Stimulated activated CD4-positive, alpha-beta T cell treated with anti-CD3 and anti-CD28 coated beads, TNF-alpha, amount 100 ng/mL, for 1 hour (primary cell): ENCODE data around the gene NT5DC4.

Experiments used
- DNase-seq, 3 donors: peaks; one replicate each; pipeline ENCODE4 v3.0.0-alpha.2; 2020; ENCODE audit warnings: low read depth in 3 of 3, low spot score in 1 of 3

The NT5DC4 gene

GRCh38 chr2:112720785-112721184 lies at the start of gene NT5DC4:
NT5DC4 (plus strand) TSS chr2:112721020; CDS start chr2:112721080, 60 bp downstream.
- no peak for DNase-seq

- DNase-seq = no peak
Measured at GRCh38 chr2:112671801-112672200, 49.0 kb upstream of the NT5DC4 start.

GRCh38 chr2:112673008-112673407 lies 47.8 kb upstream of the NT5DC4 start:
- DNase-seq = no peak

- no peak for DNase-seq
Measured at GRCh38 chr2:112674229-112674628, 46.6 kb upstream of the NT5DC4 start.

- no peak for DNase-seq
Measured at GRCh38 chr2:112679484-112679883, 41.3 kb upstream of the NT5DC4 start.

GRCh38 chr2:112680666-112681101 lies 40.1 kb upstream of the NT5DC4 start:
- no peak for DNase-seq

GRCh38 chr2:112682101-112682500 lies 38.7 kb upstream of the NT5DC4 start:
- no peak for DNase-seq

- no peak for DNase-seq
Measured at GRCh38 chr2:112683550-112684414, 37.0 kb upstream of the NT5DC4 start.

- DNase-seq = no peak
Measured at GRCh38 chr2:112684415-112684775, 36.4 kb upstream of the NT5DC4 start.

- DNase-seq = no peak
Measured at GRCh38 chr2:112685271-112685884, 35.4 kb upstream of the NT5DC4 start.

- DNase-seq = no peak
Measured at GRCh38 chr2:112686348-112687217, 34.2 kb upstream of the NT5DC4 start.

GRCh38 chr2:112687522-112687921 lies 33.3 kb upstream of the NT5DC4 start:
- DNase-seq = no peak

- DNase-seq = no peak
Measured at GRCh38 chr2:112688086-112688880, 32.5 kb upstream of the NT5DC4 start.

GRCh38 chr2:112690853-112691401 lies 29.9 kb upstream of the NT5DC4 start:
- DNase-seq = peak; percentile 19 to 35 (median 20)

GRCh38 chr2:112691881-112692281 lies 28.9 kb upstream of the NT5DC4 start:
- DNase-seq = no peak

GRCh38 chr2:112692495-112692911 lies 28.3 kb upstream of the NT5DC4 start:
- DNase-seq = peak in 1 of 3 donors; percentile 15

GRCh38 chr2:112692918-112693317 lies 27.9 kb upstream of the NT5DC4 start:
- peak in 1 of 3 donors; percentile 13 for DNase-seq

- DNase-seq = no peak
Measured at GRCh38 chr2:112693596-112693995, 27.2 kb upstream of the NT5DC4 start.

- DNase-seq = no peak
Measured at GRCh38 chr2:112694182-112694581, 26.6 kb upstream of the NT5DC4 start.

GRCh38 chr2:112698834-112699515 lies 21.8 kb upstream of the NT5DC4 start:
- DNase-seq = no peak
